GM18508 (cell line): ENCODE data around the gene TMPRSS4.

ENCODE experiments used
- ATAC-seq: cut with Tn5 transposase; IDR thresholded peaks from one replicate; pipeline ENCODE4 v1.9.1; 2021; ENCODE audit warnings: moderate number of reproducible peaks; ENCODE audit not compliant: insufficient read depth, unreplicated experiment

Gene TMPRSS4

DNA sequence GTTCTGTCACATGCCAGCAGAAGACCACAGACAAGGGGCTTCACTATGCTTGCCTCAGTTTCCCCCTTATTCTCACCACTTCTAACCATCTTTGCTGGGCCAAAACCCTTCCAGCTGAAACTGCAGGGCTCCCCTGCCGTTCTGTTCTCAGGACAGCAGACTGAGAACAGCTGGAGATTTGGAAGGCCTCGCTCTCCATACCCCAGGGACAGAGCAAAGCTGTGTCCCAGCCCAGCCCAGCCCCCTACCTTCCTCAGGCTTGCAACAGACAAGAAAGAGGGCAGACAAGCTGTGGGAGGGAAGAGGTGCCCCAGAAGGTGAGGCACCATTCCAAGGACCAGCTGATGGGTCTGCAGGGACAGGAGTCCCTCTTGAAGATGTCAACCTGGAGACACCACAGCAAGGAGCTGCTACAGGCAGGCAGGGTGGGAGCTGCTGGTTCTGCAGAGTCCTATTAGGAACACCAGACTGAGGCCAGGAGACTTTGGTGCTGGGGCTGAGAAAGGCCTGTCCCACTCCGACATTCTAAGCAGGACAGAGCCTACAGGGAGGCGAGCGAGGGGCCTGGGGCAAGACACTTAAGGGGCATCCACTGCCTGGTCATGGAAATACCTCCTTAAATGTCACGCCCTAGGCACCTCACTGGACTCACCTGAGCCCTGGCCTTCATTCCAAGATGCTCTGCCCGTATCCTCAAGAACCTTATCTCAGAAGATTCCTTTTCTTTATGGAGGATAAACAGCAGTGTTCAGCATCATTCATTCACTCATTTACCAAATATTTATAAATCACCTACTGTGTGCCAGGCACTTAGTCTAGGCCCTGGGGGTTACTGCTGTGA is 92.6 kb downstream of the TMPRSS4 start:
- no peak for ATAC-seq

DNA sequence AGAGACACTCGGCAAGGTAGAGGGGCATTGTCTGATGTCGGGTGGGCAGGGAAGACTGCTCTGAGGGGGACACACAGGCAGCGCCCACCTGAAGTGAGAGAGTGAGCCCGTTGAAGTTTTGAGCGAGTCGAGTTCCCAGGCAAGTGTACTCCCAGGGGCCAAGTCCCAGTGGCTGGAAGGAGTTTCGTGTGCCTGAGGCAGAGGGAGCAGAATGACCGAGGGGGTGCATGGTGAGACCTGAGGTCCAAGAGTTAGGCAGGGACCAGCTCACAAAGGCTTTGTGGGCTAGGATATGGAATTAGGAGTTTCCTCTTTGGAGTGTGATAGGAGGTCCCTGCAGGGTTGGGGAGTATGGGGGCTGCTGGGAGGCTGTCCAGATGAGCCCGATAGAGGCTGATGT is 93.4 kb downstream of the TMPRSS4 start:
- ATAC-seq: no peak

DNA sequence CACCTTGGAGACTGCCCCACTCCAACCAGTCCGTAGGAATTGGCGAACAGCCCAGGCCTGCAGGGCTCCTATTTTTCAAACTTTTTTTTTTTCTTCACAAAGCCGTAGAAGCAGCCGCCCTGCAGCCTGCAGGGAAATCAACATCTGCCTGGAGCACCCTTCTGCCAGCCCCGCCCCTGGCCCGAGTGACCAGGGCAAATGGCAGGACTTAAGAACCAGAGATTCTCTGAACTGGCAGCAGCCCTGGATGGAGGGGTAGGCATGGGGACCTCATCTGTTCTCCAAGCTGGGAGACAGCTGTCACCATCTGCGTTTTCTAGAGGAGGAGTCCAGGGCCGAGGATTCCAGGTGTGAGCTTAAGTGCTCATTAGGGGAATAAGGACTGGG is 94.0 kb downstream of the TMPRSS4 start:
- ATAC-seq: no peak
